Activated CD4-positive, alpha-beta T cell treated with anti-CD3 and anti-CD28 coated beads for 4 hours (primary cell): Measurements from ENCODE around the gene ZMAT3.
"Not testable (repeated sequence)": the region's sequence is repeated elsewhere in the genome, so short reads cannot be mapped to it uniquely, and the experiment has no call there.

Experiments used
- DNase-seq, 2 donors: peaks; one replicate each; pipeline ENCODE4 v3.0.0-alpha.2; 2020

Gene ZMAT3

GRCh38 chr3:179067839-179068238 lies 3.8 kb downstream of the ZMAT3 start:
- DNase-seq: no peak

- no peak for DNase-seq
Observed at GRCh38 chr3:179067291-179067690, 4.3 kb downstream of the ZMAT3 start.

GRCh38 chr3:179063945-179064560 lies 7.6 kb downstream of the ZMAT3 start:
- no peak for DNase-seq

GRCh38 chr3:179056326-179056725 lies 15.3 kb downstream of the ZMAT3 start:
- DNase-seq: no peak

- DNase-seq: not testable (repeated sequence)
Observed at GRCh38 chr3:179054565-179054964, 17.0 kb downstream of the ZMAT3 start.

- DNase-seq: no peak
Observed at GRCh38 chr3:179046497-179047353, 24.9 kb downstream of the ZMAT3 start.

- DNase-seq: no peak
Observed at GRCh38 chr3:179045719-179046402, 25.7 kb downstream of the ZMAT3 start.

- not testable (repeated sequence) for DNase-seq
Observed at GRCh38 chr3:179038899-179039251, 32.7 kb downstream of the ZMAT3 start.

- no peak for DNase-seq
Observed at GRCh38 chr3:179038216-179038898, 33.3 kb downstream of the ZMAT3 start.

GRCh38 chr3:179037351-179037750 lies 34.3 kb downstream of the ZMAT3 start:
- peak; percentile 39 to 43 for DNase-seq

GRCh38 chr3:179036626-179037300 lies 34.8 kb downstream of the ZMAT3 start:
- no peak for DNase-seq

GRCh38 chr3:179036226-179036625 lies 35.4 kb downstream of the ZMAT3 start:
- no peak for DNase-seq

- DNase-seq: no peak
Observed at GRCh38 chr3:179035232-179035631, 36.4 kb downstream of the ZMAT3 start.

GRCh38 chr3:179033304-179033657 lies 38.3 kb downstream of the ZMAT3 start:
- DNase-seq: not testable (repeated sequence)

GRCh38 chr3:179032454-179033303 lies 38.9 kb downstream of the ZMAT3 start:
- DNase-seq: not testable (repeated sequence)

GRCh38 chr3:179029096-179029495 lies 42.5 kb downstream of the ZMAT3 start:
- DNase-seq: no peak

GRCh38 chr3:179028408-179028807 lies 43.2 kb downstream of the ZMAT3 start:
- DNase-seq: no peak

- DNase-seq: no peak
Observed at GRCh38 chr3:179027326-179027900, 44.2 kb downstream of the ZMAT3 start.

GRCh38 chr3:179026636-179027035 lies 45.0 kb downstream of the ZMAT3 start:
- no peak for DNase-seq

GRCh38 chr3:179021119-179021903 lies 50.3 kb downstream of the ZMAT3 start:
- DNase-seq: no peak

GRCh38 chr3:179020112-179020511 lies 51.5 kb downstream of the ZMAT3 start:
- no peak for DNase-seq
